SJCRH30 (cell line): ENCODE results near the gene COX7A2. TPM values are rescaled to one million over a fixed set of nuclear protein-coding genes. Genes with fewer than 3 reads are reported as not detected.

ENCODE experiments used
- DNase-seq, 2 experiments: peaks; one replicate each; pipeline ENCODE4 v3.0.0-alpha.2; 2015 to 2020
- H3K27ac ChIP-seq: fragments of 250-450 bp; sonication (Bioruptor Pico); 2 replicates; pipeline ENCODE4 v1.5.1; 2020; ENCODE audit warnings: mild to moderate bottlenecking, moderate library complexity
- H3K27me3 ChIP-seq: fragments of 250-450 bp; sonication (Bioruptor Pico); 2 replicates; pipeline ENCODE4 v1.5.1; 2020; ENCODE audit warnings: mild to moderate bottlenecking, moderate library complexity
- H3K36me3 ChIP-seq: fragments of 250-450 bp; sonication (Bioruptor Pico); 2 replicates; pipeline ENCODE4 v1.5.1; 2020; ENCODE audit warnings: mild to moderate bottlenecking, moderate library complexity
- H3K4me1 ChIP-seq: fragments of 250-450 bp; sonication (Bioruptor Pico); 2 replicates; pipeline ENCODE4 v1.5.1; 2020; ENCODE audit warnings: mild to moderate bottlenecking, moderate library complexity
- H3K4me3 ChIP-seq: fragments of 250-450 bp; sonication (Bioruptor Pico); 2 replicates; pipeline ENCODE4 v1.5.1; 2020; ENCODE audit warnings: mild to moderate bottlenecking, moderate library complexity
- H3K9me3 ChIP-seq: fragments of 250-450 bp; sonication (Bioruptor Pico); replicated peaks from 2 replicates; pipeline ENCODE4 v1.5.1; 2020; ENCODE audit warnings: mild to moderate bottlenecking, moderate library complexity
- total RNA-seq: library from RNA; depleted of rRNA; stranded (reverse); fragments of >200 nt; shearing (Covaris generic); gene quantifications from 2 replicates; pipeline ENCODE4 v1.2.3, GENCODE V29; 2014; rRNA removed

Gene COX7A2
- total RNA-seq, 1 experiment from 2014 or later = 192 TPM

DNA sequence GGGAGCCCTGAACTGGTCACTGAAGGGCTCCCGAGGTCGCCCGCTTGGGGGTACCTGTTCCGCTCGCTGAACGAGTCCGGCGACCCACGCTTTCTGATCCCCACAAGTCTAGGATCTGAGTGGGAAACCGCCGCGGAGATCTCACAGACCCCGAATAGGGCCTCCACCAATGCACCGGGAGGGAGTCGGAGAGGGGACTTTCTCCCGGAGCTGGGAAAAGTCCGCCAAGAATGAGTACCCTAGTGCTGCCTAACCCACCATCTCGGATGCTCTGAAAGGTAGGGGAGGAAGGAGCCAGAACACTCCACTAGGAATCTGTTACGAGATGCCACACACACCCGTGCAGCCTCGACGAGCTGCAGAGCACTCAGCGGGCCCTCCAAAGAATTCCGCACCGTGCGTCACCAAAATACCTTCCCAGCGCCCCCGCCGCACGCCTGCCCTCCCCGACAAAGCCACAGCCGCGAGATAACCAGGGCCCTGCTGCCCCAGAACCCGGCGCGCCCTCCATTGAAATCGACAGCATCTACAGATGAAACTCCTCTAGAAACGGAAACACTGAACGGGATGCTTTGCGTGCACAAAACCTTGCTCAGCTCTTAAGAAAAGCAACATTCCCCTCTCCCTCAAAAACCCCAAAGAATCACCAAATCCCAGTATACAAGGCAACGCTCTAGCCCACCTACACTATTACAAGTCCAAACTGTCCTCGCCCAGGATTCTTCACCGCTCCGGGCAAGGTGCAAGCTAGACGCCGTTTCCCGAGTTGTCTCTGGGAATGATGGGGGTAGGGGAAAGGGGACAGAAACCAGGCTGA, 38.4 kb downstream of the COX7A2 start:
- H3K27me3 ChIP-seq = no peaks in the 10 kb centered on the region
- H3K27ac ChIP-seq = peak overlapping the region; percentile 80
- no peaks in the 10 kb centered on the region for H3K36me3 ChIP-seq
- H3K4me3 ChIP-seq = peak overlapping the region; percentile 77
- peaks cover 7% of the 10 kb centered on the region; the same call in 1 of the 2 replicates for H3K4me1 ChIP-seq
- no peaks in the 10 kb centered on the region for H3K9me3 ChIP-seq
- peak; percentile 69 to 71 for DNase-seq

DNA sequence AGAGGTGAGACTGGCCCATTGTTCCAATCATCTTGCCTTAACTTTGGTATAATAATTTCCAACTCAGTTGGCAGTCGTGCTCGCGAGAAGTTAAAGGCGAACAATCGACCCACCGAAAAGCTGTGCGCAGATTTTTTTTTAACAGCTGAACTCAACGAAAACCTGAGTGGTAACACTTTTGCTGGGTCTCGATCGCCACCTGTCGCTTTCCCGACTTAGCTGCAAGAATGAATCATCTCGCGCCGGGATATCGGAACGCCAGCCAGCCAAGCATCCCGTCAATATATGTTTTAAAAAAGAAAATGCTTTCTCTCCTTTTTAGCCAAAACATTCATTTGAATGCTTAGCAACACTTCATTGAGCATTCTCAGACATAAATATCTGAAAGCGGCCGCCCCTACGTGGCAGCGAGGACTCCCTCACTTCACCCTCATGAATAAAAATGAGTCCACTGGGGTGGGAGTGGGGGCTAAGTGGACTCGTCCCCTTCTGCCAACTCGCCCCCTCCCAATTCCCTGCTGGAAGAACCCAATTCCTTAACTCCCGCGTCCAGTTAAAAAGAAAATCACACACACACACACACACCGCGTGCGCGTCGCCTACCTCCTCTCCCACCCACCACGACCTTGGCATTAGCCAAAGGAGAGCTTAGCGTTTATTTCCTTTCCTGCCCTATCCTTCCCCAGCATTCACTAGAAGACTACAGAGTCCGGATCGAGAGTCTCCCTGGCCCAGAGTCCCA, 39.2 kb downstream of the COX7A2 start:
- Histone ChIP-seq H3K36me3 (no peaks in the 10 kb centered on the region), H3K27me3 (no peaks in the 10 kb centered on the region), H3K27ac (peak overlapping the region; percentile 80), H3K4me3 (peak overlapping the region; percentile 77), H3K9me3 (no peaks in the 10 kb centered on the region), H3K4me1 (peaks cover 7% of the 10 kb centered on the region; the same call in 1 of the 2 replicates)
- peak; percentile 86 to 92 for DNase-seq

DNA sequence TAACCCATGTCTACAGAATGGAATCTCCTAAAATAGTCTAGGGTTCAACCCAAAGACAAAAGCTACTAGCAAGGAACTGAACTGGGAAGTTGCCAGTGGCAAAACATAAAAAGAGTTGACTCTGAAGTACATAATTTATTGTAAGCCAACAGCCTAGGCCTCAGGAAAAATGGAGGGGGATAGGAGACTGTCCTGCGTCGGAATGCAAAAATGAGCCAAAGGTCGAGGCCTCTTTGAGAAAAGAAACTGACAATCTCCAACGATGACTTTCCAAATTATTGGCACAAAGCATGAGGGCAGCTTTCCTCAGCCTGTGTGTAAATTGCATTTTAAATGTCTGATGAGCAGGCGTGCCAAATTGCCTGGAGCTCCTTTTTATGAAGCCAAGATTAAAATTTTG, 39.9 kb downstream of the COX7A2 start:
- Histone ChIP-seq H3K27me3 (no peaks in the 10 kb centered on the region), H3K36me3 (no peaks in the 10 kb centered on the region), H3K4me1 (peaks cover 7% of the 10 kb centered on the region; the same call in 1 of the 2 replicates), H3K4me3 (peak overlapping the region; percentile 77), H3K9me3 (no peaks in the 10 kb centered on the region), H3K27ac (peak overlapping the region; percentile 80)
- DNase-seq = peak in 1 of 2 experiments; percentile 29

DNA sequence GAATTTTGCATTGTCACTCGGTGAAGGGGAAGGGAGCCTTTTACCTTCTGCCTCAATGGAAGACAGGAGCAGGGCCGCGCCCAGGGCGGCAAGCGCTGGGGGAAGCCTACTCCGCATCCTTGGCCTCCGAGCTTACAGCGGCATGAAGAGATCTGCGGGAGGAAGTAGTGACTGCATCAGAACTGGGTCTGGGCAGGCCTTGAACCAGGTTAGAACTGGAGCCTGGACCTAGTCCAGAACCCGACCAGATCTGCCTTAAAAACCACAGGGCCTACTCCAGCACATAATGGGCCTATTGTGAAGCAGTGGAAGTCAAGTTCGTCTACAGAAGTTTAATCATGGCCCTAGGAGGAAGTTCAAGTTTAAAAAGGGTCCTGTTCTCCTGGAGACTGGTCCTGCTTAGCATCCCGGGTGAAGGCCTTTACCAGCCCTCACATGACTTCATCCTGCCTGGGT, 40.9 kb downstream of the COX7A2 start:
- Histone ChIP-seq H3K36me3 (no peaks in the 10 kb centered on the region), H3K9me3 (no peaks in the 10 kb centered on the region), H3K27ac (no peak overlapping the region), H3K27me3 (no peaks in the 10 kb centered on the region), H3K4me1 (peaks cover 7% of the 10 kb centered on the region; the same call in 1 of the 2 replicates), H3K4me3 (no peak overlapping the region)
- DNase-seq = no peak

DNA sequence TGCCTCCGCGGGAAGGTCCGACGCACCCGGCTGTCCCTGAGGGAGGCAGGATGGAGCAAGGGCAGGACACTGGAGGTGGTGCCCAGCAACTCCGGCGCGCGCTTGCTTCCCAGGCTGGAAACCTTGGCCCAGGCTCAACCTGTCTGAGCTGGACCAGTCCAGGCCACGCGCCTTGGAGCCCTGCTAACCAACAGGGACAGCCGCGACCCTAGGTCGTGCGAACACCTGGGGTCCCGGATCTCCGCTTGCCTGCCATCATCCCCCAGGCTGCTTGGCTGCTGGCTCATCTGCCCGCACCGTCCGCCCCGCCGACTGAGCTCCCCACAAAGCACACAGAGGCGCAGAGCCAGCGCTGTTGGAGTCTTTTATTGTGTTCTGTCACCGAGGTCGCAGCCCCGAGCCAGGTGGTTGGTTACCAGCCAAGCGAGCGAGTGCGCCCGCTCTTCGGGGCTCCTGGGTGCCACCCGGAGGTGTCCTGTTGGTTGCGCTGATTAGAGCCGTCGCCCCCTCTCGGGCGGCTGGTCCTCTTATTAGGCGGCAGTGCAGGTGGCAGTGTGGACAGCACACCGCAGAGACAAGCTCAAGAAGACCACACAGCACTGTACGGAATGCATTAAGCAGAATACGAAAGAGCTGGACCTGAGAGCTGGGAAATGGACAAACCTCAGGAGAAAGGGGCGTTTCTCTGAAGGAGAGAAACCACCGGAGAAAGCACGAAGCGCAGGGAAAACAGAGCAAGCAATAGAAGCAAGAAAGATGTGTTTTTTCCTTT, 41.5 kb downstream of the COX7A2 start:
- no peak overlapping the region for H3K4me3 ChIP-seq
- H3K27me3 ChIP-seq = no peaks in the 10 kb centered on the region
- peaks cover 7% of the 10 kb centered on the region; the same call in 1 of the 2 replicates for H3K4me1 ChIP-seq
- H3K9me3 ChIP-seq = no peaks in the 10 kb centered on the region
- DNase-seq = no peak
- no peak overlapping the region for H3K27ac ChIP-seq
- H3K36me3 ChIP-seq = no peaks in the 10 kb centered on the region

DNA sequence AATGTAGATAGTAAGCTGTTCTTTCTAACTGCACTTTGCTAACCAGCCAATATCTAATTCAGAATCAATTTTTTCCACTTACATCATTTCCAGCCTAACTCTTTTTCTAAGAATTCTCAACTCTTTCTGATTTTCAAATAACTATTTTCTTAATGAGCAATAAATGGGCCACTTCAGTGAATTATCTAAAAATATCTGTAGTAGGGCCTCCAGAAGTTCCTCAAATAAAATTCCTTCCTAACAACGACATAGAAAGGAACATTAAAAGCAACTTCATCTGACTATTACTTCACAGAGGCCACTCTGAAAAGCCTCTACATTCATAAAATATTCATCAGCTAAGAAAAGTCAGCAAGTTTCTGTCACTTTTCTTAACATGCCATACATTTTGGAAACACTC, 42.6 kb downstream of the COX7A2 start:
- no peak for DNase-seq
- Histone ChIP-seq H3K36me3 (no peaks in the 10 kb centered on the region), H3K4me1 (peaks cover 13% of the 10 kb centered on the region), H3K4me3 (no peak overlapping the region), H3K27ac (no peak overlapping the region), H3K27me3 (no peaks in the 10 kb centered on the region), H3K9me3 (no peaks in the 10 kb centered on the region)

DNA sequence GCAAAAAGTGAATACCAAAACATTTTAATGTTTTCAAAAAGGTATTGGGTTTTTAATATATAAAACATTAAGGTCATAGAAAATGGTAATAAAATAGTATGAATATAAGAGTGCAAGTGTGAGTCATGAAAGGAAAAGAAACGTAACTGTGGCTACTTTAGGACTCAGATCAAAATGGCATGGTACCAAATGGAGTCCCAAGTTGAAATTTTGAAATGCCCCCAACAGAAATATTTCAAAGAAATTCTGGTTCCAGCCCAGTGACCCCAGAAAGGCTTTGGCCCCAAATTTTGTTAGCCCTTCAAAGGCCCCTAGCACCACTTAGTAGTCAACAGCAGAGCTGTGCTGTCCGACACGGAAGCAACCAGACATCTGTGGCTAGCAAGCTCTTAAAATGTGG, 43.7 kb downstream of the COX7A2 start:
- Histone ChIP-seq H3K27ac (no peak overlapping the region), H3K9me3 (no peaks in the 10 kb centered on the region; the same call in 1 of the 2 replicates)
- DNase-seq = no peak

DNA sequence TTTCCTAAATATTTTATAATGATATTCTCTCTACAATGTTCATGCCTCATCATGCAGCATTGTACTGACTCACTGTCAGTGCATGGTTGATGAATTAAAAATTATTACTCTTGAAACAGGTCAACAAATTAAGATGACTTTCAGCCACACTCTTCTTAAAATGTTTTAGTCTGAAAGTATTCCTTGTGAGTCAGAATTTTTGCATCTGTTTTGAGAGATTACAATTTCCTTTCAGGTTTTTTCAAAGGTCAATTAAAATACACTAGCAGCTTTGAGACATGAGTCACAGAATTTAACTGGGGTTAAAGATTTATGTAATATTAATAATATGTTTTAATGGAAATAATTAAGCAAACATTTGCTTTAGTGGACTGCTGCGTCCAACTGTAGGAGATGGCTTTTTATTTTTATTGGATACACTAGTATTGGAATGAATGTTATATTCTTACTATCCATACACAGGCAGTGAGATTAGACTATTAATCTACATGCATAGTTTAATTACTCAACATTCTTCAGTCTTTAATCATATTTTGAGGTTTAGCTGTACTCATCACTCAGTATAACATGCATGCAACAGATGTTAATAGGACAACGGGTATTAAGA, 47.4 kb downstream of the COX7A2 start:
- no peak for DNase-seq
- Histone ChIP-seq H3K27ac (peak overlapping the region; percentile 5), H3K36me3 (peaks cover 21% of the 10 kb centered on the region), H3K4me1 (peaks cover 6% of the 10 kb centered on the region), H3K27me3 (no peaks in the 10 kb centered on the region), H3K4me3 (no peak overlapping the region), H3K9me3 (peaks cover 6% of the 10 kb centered on the region)

More for the DNA sequence above, 43.7 kb downstream of the COX7A2 start:
- Histone ChIP-seq H3K36me3 (no peaks in the 10 kb centered on the region), H3K27me3 (no peaks in the 10 kb centered on the region), H3K4me1 (peaks cover 13% of the 10 kb centered on the region), H3K4me3 (no peak overlapping the region)

DNA sequence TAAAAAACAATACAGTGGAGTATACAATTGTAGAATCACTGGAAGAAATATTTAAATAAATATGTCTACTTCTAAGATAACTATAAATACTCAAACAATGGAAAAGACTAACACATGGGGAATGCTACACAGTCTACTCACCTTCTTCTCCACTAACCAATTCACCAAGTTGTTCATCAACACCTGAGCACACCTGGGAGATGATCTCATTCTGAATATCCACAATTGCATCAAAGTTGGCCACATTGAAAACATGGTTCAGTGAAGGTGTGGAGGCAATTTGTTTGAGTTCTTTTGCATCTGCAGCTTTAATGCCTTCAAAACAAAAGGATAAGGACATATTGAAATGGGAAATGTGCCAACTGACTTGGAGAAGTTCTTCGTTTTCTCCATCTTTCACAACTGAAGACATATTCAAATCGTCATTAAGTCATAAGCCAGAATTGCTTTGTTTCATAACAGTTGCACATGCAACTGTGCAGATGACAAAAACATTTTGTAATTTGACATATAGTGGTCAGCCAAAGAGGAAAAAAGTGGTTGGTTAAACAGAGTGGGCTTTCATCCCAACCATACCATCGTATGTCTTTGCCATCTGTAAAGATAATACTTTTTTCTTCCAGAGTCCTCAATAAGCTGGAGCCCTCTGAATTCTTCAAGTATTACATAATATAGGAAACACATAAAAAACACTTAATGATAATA, 55.2 kb downstream of the COX7A2 start:
- H3K9me3 ChIP-seq = peaks cover 7% of the 10 kb centered on the region; the same call in 1 of the 2 replicates
- H3K36me3 ChIP-seq = peaks cover 61% of the 10 kb centered on the region
- no peaks in the 10 kb centered on the region for H3K27me3 ChIP-seq
- DNase-seq = no peak
- H3K4me1 ChIP-seq = no peaks in the 10 kb centered on the region
- H3K27ac ChIP-seq = no peak overlapping the region
- no peak overlapping the region for H3K4me3 ChIP-seq

Other genes with a start within 250 kb of the COX7A2 start
- gene COL12A1, start 37.7 kb downstream of the COX7A2 start, total RNA-seq = 60.8 and 62.1 TPM in 2 replicates
- 63.1 and 70.3 TPM in 2 replicates for gene TMEM30A, start 41.0 kb upstream of the COX7A2 start, total RNA-seq
- gene FILIP1, start 250.0 kb upstream of the COX7A2 start, total RNA-seq = 0.08 TPM in 2 replicates